H1 (cell line): Measurements from ENCODE around the gene NME9.

Experiments used
- ATF2 ChIP-seq: IDR thresholded peaks from 2 replicates; pipeline ENCODE4 v1.6.1; 2012; ENCODE audit warnings: low read length, inconsistent platforms
- GABPA ChIP-seq: IDR thresholded peaks from 2 replicates; pipeline ENCODE4 v1.6.1; 2011; ENCODE audit warnings: mild to moderate bottlenecking, low read length, moderate library complexity, borderline replicate concordance; ENCODE audit not compliant: insufficient read depth

GRCh38 chr3:138354376-138354775, 24.7 kb upstream of the NME9 start:
- TF ChIP-seq GABPA (no peak), ATF2 (no peak)
